Naive thymus-derived CD8-positive, alpha-beta T cell (primary cell): ENCODE data around the gene CCDC8. TPM values are rescaled to one million over a fixed set of nuclear protein-coding genes. Genes with fewer than 3 reads are reported as not detected.
A peak's percentile ranks its signal among the peaks of the same experiment; 100 is the strongest.
"Not testable (repeated sequence)": the region's sequence is repeated elsewhere in the genome, so short reads cannot be mapped to it uniquely, and the experiment has no call there.

Source experiments
- ATAC-seq, 2 donors: fragments of 150-1000 bp; cut with Tn5 transposase in 1 of 2; sonication (Bioruptor Pico), chemical (Tn5 transposase) in 1 of 2; 1 replicate in 1 of 2; 2 replicates in 1 of 2; pipeline ENCODE4 v1.10.0; 2021; ENCODE audit warnings: mild to moderate bottlenecking in 2 of 2, moderate library complexity in 2 of 2
- POLR2A ChIA-PET: fragments of 350-600 bp; sonication (Branson Sonifier 250); formaldehyde crosslinking; loops from one replicate; lab custom pipeline; 2021; ENCODE audit warnings: antibody characterized with exemption; lab: Charles Lee
- DNase-seq, 10 donors: peaks; one replicate each; pipeline versions ENCODE4 v3.0.0 to v3.0.0-alpha.2; 2020 to 2022
- H3K27ac Mint-ChIP-seq, 10 donors: one replicate each; pipeline ENCODE4 v1.8.0; 2020 to 2022; ENCODE audit warnings: mild to moderate bottlenecking in 10 of 10, mixed read lengths in 10 of 10, moderate library complexity in 4 of 10, inconsistent platforms in 1 of 10
- H3K27me3 Mint-ChIP-seq, 5 donors: one replicate each; pipeline ENCODE4 v1.8.0; 2021 to 2022; ENCODE audit warnings: mixed read lengths in 5 of 5
- H3K36me3 Mint-ChIP-seq, 3 donors: one replicate each; pipeline ENCODE4 v1.8.0; 2020 to 2022; ENCODE audit warnings: mixed read lengths in 3 of 3, mild to moderate bottlenecking in 2 of 3, inconsistent platforms in 1 of 3
- H3K4me1 Mint-ChIP-seq, 4 donors: one replicate each; pipeline ENCODE4 v1.8.0; 2021 to 2022; ENCODE audit warnings: mixed read lengths in 4 of 4
- H3K4me3 Mint-ChIP-seq, 10 donors: one replicate each; pipeline ENCODE4 v1.8.0; 2020 to 2022; ENCODE audit warnings: mild to moderate bottlenecking in 10 of 10, mixed read lengths in 10 of 10, moderate library complexity in 6 of 10, inconsistent platforms in 1 of 10
- H3K9me3 Mint-ChIP-seq, 9 donors: one replicate each; pipeline ENCODE4 v1.8.0; 2020 to 2022; ENCODE audit warnings: mixed read lengths in 9 of 9, mild to moderate bottlenecking in 3 of 9, inconsistent platforms in 1 of 9, moderate library complexity in 1 of 9
- polyA plus RNA-seq, 3 donors: library from polyadenylated mRNA; unstranded; fragments of 300-500 nt; fragmentation: Illumina TruSeq; gene quantifications; one replicate each; pipeline ENCODE4 v1.2.3, GENCODE V29; 2021
- total RNA-seq, 8 experiments: library from RNA in 2 of 8; stranded (reverse) in 2 of 8; gene quantifications; one replicate each; pipeline ENCODE4 v1.2.3 and lab custom pipeline; 2021 to 2026

Gene CCDC8
- total and polyA plus RNA-seq, 5 experiments from 2014 or later = not detected

DNA sequence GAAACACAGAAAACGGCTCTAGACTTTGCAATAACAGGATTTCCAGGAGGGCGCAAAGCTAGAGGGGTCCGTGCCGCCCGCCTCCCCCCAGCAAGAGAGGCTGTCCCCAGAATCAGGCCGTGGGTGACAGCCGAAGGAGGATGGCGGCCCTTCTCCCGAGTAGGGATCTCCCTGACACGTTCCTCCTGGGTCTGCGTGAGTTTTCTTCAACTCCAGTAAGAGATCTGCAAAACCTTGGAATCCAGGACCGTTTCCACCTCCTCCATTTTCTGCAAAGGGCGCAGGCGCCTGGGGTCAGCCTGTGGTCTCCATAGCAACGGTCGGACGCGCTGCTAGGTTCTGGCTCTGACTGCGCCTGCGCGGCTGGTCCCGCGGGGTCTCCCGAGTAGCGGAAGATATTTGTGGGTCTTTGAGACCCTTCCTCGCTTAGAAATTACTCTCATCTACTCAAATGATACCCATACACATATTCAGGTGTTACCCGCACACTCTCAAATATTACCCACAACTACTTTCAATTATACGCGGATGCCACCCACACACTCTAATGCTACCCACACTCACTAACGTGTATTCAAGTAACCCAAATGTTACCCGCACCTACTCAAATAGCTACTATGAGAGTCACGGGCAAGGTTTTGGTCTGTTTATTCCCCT, 13.3 kb upstream of the CCDC8 start:
- ATAC-seq = peak; percentile 31 to 67
- POLR2A ChIA-PET = interaction anchor here (0.6 kb wide), 1 partner anchor 1511 kb away, joined by 7 read pairs; no protein-coding TSS in a partner anchor
- DNase-seq = peak in 8 of 10 donors; percentile 20 to 75 (median 40)
- Mint-ChIP-seq H3K9me3 (no peaks in the 10 kb centered on the region), H3K4me3 (peak overlapping the region; percentile 40 to 88 (median 82)), H3K36me3 (peaks cover 0 to 4% (median 0%) of the 10 kb centered on the region in 3 donors), H3K27ac (peak overlapping the region in 6 of 10 donors; percentile 9 to 79 (median 56)), H3K4me1 (peaks cover 16 to 35% (median 28%) of the 10 kb centered on the region in 4 donors), H3K27me3 (peaks cover 36 to 88% (median 54%) of the 10 kb centered on the region in 5 donors)

DNA sequence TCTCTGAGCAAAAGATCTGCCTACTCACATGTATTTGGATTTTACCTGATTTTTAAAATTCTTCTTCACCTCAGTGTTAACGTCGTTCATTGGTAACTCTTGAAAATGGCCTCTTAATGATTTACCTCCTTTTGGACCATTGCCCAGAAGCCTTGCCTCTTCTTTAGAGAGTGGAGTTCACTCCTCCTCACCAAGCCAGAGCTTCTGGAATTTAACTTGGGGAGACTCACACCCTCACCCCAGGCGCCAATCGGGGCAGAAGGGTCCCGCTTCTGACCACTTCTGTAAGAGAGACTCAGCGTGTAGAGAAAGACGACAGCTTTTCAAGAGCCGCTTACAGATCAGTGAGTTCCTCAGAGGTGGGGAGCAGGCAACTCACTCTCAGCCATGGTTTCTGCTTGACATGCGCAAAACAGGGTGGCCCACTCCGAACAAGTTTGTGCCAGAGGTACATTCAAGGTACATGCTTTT, 12.7 kb upstream of the CCDC8 start:
- H3K4me1 Mint-ChIP-seq = peaks cover 16 to 35% (median 28%) of the 10 kb centered on the region in 4 donors
- H3K27me3 Mint-ChIP-seq = peaks cover 33 to 84% (median 51%) of the 10 kb centered on the region in 5 donors
- POLR2A ChIA-PET = no interaction called here

DNA sequence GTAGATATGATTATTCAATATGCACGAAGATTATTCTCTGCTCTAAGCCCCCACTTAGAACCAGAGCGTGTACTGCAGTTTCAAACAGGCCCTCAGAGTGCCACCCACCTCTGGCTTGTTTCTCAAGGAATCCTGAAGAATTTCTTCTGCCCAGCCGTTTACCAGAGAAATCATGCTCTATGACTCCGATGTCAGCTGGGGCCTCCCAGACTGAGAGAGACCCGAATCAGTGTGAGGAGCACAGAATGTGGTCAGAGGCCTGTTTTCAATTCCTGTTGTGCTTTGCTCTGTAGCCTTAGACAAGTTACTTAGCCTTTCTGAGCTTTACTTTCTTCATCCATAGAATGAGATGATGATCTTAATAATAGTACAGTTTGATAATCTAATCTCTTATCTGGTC, 9.8 kb upstream of the CCDC8 start:
- H3K4me3 Mint-ChIP-seq = no peak overlapping the region
- no peak overlapping the region for H3K27ac Mint-ChIP-seq
- no peak for DNase-seq
- H3K36me3 Mint-ChIP-seq = peaks cover 0 to 4% (median 0%) of the 10 kb centered on the region in 3 donors
- H3K9me3 Mint-ChIP-seq = no peaks in the 10 kb centered on the region
- ATAC-seq = no peak
- H3K4me1 Mint-ChIP-seq = peaks cover 8 to 23% (median 17%) of the 10 kb centered on the region in 4 donors
- POLR2A ChIA-PET = interaction anchor here (0.7 kb wide), 1 partner anchor 289 kb away, joined by 3 read pairs; no protein-coding TSS in a partner anchor
- peaks cover 26 to 61% (median 46%) of the 10 kb centered on the region in 5 donors for H3K27me3 Mint-ChIP-seq

More for the DNA sequence above, 12.7 kb upstream of the CCDC8 start:
- Mint-ChIP-seq H3K27ac (peak overlapping the region in 6 of 10 donors; percentile 9 to 76 (median 56)), H3K4me3 (peak overlapping the region; percentile 36 to 88 (median 82)), H3K36me3 (peaks cover 0 to 4% (median 0%) of the 10 kb centered on the region in 3 donors), H3K9me3 (no peaks in the 10 kb centered on the region)
- DNase-seq (no peak), ATAC-seq (peak; percentile 25 to 56)

DNA sequence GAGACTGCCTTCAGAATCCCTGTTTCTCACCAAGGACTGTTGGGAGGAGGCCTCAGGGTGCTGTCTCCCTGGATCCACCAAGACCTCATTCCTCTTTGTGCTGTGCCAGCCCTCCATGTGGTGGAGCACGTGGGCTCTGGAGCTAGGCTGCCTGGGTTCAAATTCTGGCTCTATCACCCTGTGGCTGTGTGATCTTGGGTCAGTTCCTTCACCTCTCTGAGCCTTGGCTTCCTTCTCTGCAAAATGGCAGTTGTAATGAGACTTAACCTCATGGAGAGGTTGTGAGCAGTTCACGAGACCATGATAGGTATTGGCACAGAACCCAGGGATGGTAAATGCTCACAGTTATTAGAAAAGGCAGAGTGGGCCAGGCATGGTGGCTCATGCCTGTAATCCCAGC, 9.0 kb upstream of the CCDC8 start:
- Mint-ChIP-seq H3K36me3 (peaks cover 0 to 4% (median 0%) of the 10 kb centered on the region in 3 donors), H3K4me3 (no peak overlapping the region), H3K27ac (no peak overlapping the region), H3K27me3 (peaks cover 20 to 54% (median 39%) of the 10 kb centered on the region in 5 donors), H3K4me1 (peaks cover 4 to 16% (median 14%) of the 10 kb centered on the region in 4 donors), H3K9me3 (no peaks in the 10 kb centered on the region)
- ATAC-seq (no peak), DNase-seq (no peak)
- POLR2A ChIA-PET = interaction anchor here (0.7 kb wide), 1 partner anchor 1010 kb away, joined by 3 read pairs; no protein-coding TSS in a partner anchor

DNA sequence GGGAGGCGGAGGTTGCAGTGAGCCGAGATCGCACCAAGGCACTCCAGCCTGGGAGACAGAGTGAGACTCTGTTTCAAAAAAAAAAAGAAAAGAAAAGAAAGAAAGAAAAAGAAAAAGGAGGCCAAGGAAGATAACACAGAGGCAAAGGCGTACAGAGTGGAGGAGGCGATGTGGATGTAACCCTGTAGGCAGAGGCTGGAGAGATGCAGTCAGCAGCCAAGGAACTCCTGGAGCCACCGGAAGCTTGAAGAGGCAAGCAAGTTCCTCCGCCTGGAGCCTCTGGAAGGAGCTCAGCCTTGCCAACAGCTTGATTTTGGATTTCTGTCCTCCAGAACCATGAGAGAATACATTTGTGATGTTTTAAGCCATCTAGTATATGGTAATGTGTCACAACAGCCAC, 6.7 kb upstream of the CCDC8 start:
- peak overlapping the region in 1 of 10 donors; percentile 74 for H3K27ac Mint-ChIP-seq
- peaks cover 0 to 2% (median 0%) of the 10 kb centered on the region in 9 donors for H3K9me3 Mint-ChIP-seq
- no peaks in the 10 kb centered on the region for H3K36me3 Mint-ChIP-seq
- ATAC-seq = no peak
- POLR2A ChIA-PET = interaction anchor here (0.6 kb wide), 1 partner anchor 371 kb away, joined by 5 read pairs; no protein-coding TSS in a partner anchor
- no peak for DNase-seq
- H3K27me3 Mint-ChIP-seq = peaks cover 15 to 50% (median 41%) of the 10 kb centered on the region in 5 donors
- no peak overlapping the region for H3K4me3 Mint-ChIP-seq
- H3K4me1 Mint-ChIP-seq = peaks cover 3 to 9% (median 7%) of the 10 kb centered on the region in 4 donors

DNA sequence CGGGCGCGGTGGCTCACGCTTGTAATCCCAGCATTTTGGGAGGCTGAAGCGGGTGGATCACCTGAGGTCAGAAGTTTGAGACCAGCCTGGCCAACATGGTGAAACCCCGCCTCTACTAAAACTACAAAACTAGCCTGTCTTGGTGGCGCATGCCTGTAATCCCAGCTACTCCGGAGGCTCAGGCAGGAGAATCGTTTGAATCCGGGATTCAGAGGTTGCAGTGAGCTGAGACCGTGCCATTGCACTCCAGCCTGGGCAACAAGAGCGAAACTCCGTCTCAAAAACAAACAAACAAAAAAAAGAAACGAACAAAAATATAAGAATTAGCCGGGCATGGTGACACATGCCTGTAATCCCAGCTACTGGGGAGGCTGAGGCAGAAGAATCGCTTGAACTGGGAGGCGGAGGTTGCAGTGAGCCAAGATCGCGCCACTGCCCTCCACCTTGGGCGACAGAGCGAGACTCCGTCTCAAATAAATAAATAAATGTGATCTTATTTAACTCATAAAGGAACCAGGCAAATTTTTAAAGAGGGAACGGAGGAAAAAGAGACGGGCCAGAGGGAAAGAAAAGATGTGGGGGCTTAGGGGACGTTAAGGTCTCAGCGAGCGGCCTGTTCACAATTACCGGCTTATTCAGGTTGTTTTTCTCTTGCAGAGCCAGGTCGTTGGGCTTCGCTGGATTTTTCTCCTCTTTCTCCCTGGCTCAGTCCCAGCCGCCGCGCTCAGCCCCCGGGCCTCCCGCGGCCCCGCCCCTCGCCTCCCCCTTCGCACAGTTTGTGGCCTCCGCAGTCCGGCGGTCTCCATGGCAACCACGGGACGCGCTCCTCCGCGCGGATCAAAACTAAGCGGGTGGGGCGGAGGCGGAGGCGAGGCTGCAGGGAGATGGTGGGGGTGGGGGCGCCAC, 2.7 kb upstream of the CCDC8 start:
- Mint-ChIP-seq H3K4me1 (peaks cover 3 to 23% (median 11%) of the 10 kb centered on the region in 4 donors), H3K4me3 (peak overlapping the region in 4 of 10 donors; percentile 39 to 47 (median 44)), H3K27me3 (peaks cover 19 to 62% (median 48%) of the 10 kb centered on the region in 5 donors), H3K27ac (peak overlapping the region in 1 of 10 donors; percentile 29)
- peak in 3 of 10 donors; percentile 14 to 45 (median 33) for DNase-seq
- H3K36me3 Mint-ChIP-seq, H3K9me3 Mint-ChIP-seq, POLR2A ChIA-PET: not testable (repeated sequence)
- peak; percentile 28 to 70 for ATAC-seq

DNA sequence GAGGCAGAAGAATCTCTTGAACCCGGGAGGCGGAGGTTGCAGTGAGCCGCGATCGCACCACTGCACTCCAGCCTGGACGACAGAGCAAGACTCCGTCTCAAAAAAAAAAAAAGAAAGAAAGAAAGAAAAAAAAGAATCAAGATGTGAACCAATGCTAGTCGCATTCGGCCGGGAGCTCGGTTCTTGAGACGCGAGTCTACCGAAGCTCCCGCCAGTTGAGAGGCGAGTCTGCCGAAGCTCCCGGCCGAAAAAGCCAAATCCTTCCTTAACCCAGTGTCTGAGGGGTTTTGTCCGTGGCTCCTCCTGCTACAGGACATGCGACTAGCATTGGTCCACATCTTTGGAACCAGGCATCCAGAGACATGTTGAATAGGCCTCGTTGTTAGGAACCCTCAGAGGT, 1.5 kb upstream of the CCDC8 start:
- Mint-ChIP-seq H3K27me3 (peaks cover 25 to 73% (median 54%) of the 10 kb centered on the region in 5 donors), H3K4me1 (peaks cover 3 to 23% (median 11%) of the 10 kb centered on the region in 4 donors)
- not testable (repeated sequence) for H3K9me3 Mint-ChIP-seq, H3K4me3 Mint-ChIP-seq, H3K27ac Mint-ChIP-seq, ATAC-seq, H3K36me3 Mint-ChIP-seq, DNase-seq
- POLR2A ChIA-PET = interaction anchor here (0.7 kb wide), 1 partner anchor 31 kb away, joined by 3 read pairs; no protein-coding TSS in a partner anchor

DNA sequence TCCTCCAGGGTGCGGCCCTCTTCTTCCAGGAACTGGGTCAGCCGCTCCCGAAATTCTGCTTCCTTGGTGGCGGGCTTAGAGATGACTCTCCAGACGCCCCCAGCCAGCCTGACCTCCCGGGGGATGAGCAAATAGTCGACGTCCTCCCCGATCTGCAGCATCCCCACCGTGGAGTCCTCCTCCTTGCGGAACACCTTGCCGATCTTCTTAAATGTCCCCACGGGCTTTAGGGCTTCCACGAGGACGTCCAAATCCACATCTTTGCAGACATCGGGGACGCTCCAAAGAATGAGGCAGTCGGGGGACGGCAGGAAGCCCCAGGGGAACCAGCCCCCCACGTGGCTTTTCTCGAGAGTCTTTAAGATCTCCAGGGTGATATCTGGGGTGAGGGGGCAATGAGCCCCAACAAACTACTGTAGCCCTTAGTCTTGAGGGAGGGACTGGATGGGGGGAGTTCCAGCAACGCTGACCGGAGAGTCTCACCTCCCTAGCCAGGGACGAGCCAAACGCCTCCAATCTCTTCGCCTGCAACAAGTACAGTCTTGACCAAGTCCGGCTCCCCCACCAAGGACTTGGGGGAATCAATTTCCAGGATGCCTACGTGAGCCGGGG, 608 bp downstream of the CCDC8 start:
- H3K4me3 Mint-ChIP-seq = peak overlapping the region in 3 of 10 donors; percentile 4 to 41 (median 14)
- POLR2A ChIA-PET = no interaction called here
- H3K4me1 Mint-ChIP-seq = peaks cover 8 to 30% (median 16%) of the 10 kb centered on the region in 4 donors
- no peak for DNase-seq
- H3K9me3 Mint-ChIP-seq = peaks cover 0 to 2% (median 0%) of the 10 kb centered on the region in 9 donors
- peaks cover 35 to 89% (median 55%) of the 10 kb centered on the region in 5 donors for H3K27me3 Mint-ChIP-seq
- H3K27ac Mint-ChIP-seq = peak overlapping the region in 1 of 10 donors; percentile 28
- peaks cover 0 to 3% (median 0%) of the 10 kb centered on the region in 3 donors for H3K36me3 Mint-ChIP-seq
- ATAC-seq = no peak

DNA sequence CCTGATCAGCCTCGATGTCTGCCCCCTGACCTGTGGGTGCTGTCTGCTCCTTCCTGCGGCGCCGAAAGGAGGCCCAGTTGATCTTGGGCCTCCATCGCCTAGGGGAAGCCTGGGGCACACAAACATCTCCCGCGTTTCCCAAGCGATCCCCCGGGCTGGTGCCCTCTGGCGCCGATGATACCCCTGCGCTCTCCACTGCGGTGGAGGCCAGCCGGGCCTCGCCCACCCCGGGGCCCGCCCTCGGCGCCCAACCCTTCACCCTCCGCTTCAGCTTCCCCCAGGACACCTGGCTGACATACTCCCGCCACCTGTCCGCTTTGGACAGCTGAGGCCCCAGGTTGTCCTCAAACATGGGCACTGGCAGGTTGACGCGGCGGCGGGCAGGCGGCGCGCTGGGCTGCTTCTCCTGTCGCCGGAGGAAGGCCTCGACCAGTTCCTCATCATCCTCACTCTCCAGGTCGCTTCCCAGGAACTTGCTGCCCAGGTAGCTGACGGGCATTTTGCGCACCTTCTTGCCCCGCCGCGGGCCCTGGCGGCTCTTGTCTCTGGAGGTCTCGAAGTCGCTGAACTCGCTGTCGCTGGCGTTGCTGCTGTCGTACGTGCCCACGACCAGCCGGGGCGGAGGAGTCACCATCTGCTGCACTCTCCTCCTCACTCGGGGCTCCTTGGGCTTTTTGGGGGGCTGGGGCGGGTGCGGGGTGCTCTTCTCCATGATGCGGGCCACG, 1.3 kb downstream of the CCDC8 start:
- POLR2A ChIA-PET = no interaction called here
- Mint-ChIP-seq H3K4me3 (peak overlapping the region in 1 of 10 donors; percentile 41), H3K9me3 (peaks cover 0 to 2% (median 0%) of the 10 kb centered on the region in 9 donors), H3K36me3 (peaks cover 0 to 3% (median 0%) of the 10 kb centered on the region in 3 donors), H3K27ac (no peak overlapping the region), H3K4me1 (peaks cover 8 to 30% (median 16%) of the 10 kb centered on the region in 4 donors), H3K27me3 (peaks cover 37 to 94% (median 57%) of the 10 kb centered on the region in 5 donors)
- no peak for ATAC-seq
- no peak for DNase-seq

DNA sequence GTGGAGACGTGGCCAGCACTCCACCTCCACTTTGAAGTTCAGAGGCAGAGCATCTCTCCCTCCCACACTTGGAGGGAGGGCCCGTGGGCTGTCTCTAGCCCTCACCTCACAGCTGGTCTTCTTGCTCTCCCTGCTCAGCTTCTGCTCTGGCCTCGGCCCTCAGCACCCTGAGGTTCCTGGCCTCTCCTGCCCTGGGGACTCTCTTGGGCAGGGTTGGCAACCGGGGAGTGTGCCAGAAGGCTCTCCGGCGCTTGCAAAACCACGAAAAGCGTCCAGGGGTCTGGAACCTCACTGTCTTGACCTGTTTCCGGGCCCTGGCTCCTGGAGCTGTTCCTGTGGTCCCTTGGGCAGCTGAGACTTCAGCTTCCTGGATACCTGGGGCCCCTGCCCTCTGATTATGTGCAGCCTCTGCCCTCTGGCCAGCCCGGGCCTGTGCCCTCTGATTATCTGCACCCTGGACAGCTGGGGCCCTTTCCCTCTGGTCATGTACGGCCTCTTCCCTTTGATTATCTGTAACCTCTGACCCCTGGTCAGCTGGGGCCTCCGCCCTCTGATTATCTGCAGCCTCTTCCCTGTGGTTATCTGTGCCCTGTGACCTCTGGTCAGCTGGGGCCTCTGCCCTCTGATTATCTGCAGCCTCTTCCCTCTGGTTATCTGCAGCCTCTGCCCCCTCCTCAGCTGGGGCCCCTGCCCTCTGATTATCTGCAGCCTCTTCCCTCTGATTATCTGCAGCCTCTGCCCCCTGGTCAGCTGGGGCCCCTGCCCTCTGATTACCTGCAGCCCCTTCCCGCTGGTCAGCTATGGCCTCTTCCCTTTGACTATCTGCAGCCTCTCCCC, 2.1 kb downstream of the CCDC8 start:
- no peak overlapping the region for H3K27ac Mint-ChIP-seq

More for the DNA sequence above, 2.1 kb downstream of the CCDC8 start:
- DNase-seq (no peak), ATAC-seq (no peak)
- Mint-ChIP-seq H3K36me3 (peaks cover 0 to 3% (median 0%) of the 10 kb centered on the region in 3 donors), H3K4me1 (peaks cover 8 to 30% (median 13%) of the 10 kb centered on the region in 4 donors), H3K9me3 (peaks cover 0 to 2% (median 0%) of the 10 kb centered on the region in 9 donors), H3K27me3 (peaks cover 36 to 94% (median 59%) of the 10 kb centered on the region in 5 donors), H3K4me3 (no peak overlapping the region)
- POLR2A ChIA-PET = no interaction called here
